IMR-90 (cell line): ENCODE measurements around the gene RCE1. TPM values are rescaled to one million over a fixed set of nuclear protein-coding genes. Genes with fewer than 3 reads are reported as not detected.

ENCODE experiments used
- ATAC-seq: fragments of 200-7000 bp; cut with Tn5 transposase; 2 replicates; pipeline ENCODE4 v1.9.1; 2020; ENCODE audit warnings: low read depth, mild to moderate bottlenecking, moderate library complexity
- BruUV-seq: library from RNA; stranded (reverse); fragments of 400-500 nt; replicated peaks from 2 replicates; lab custom pipeline; 2021; lab: Mats Ljungman, UMichigan
- CTCF ChIA-PET: fragments of 300-600 bp; formaldehyde crosslinking; extraction: SDS; loops from one replicate; lab custom pipeline; 2021; ENCODE audit warnings: antibody characterized with exemption; lab: Yijun Ruan, JAX
- POLR2A ChIA-PET: fragments of 300-600 bp; sonication (Branson Sonifier 250); formaldehyde crosslinking; loops from one replicate; lab custom pipeline; 2022; ENCODE audit warnings: antibody characterized with exemption; ENCODE audit not compliant: unreplicated experiment; lab: Charles Lee
- DNase-seq: peaks from one replicate; pipeline ENCODE4 v3.0.0; 2013
- H2AFZ ChIP-seq: replicated peaks from 2 replicates; pipeline ENCODE3; 2013; ENCODE audit warnings: low read length, mild to moderate bottlenecking; ENCODE audit not compliant: poor library complexity
- H2AK5ac ChIP-seq: 2 replicates; pipeline ENCODE4 v1.6.1; 2013; ENCODE audit warnings: low read depth, low read length, inconsistent platforms
- H2AK9ac ChIP-seq: replicated peaks from 2 replicates; pipeline ENCODE3; 2013; ENCODE audit warnings: mild to moderate bottlenecking, low read depth, low read length, moderate library complexity; ENCODE audit not compliant: poor library complexity
- H2BK120ac ChIP-seq: 2 replicates; pipeline ENCODE4 v1.6.1; 2013; ENCODE audit warnings: low read depth, low read length, inconsistent platforms
- H2BK15ac ChIP-seq: 3 replicates; pipeline ENCODE4 v1.6.1; 2013; ENCODE audit warnings: low read depth, low read length, inconsistent platforms
- H2BK20ac ChIP-seq: 2 replicates; pipeline ENCODE4 v1.6.1; 2013; ENCODE audit warnings: low read depth, mild to moderate bottlenecking, inconsistent platforms, low read length, moderate library complexity
- H2BK5ac ChIP-seq: 2 replicates; pipeline ENCODE4 v1.6.1; 2013; ENCODE audit warnings: mild to moderate bottlenecking, low read depth, low read length, inconsistent platforms; ENCODE audit not compliant: poor library complexity, severe bottlenecking
- H3K14ac ChIP-seq: replicated peaks from 2 replicates; pipeline ENCODE4 v1.6.1; 2013; ENCODE audit warnings: low read depth, low read length, inconsistent platforms
- H3K18ac ChIP-seq: 2 replicates; pipeline ENCODE4 v1.6.1; 2013; ENCODE audit warnings: low read depth, low read length, control low read depth
- H3K23ac ChIP-seq: 2 replicates; pipeline ENCODE4 v1.6.1; 2013; ENCODE audit warnings: low read depth, low read length, inconsistent platforms
- H3K27ac ChIP-seq: 2 replicates; pipeline ENCODE4 v1.5.1; 2013; ENCODE audit warnings: mild to moderate bottlenecking, control low read depth, low read length; ENCODE audit not compliant: insufficient read depth
- H3K27me3 ChIP-seq: 2 replicates; pipeline ENCODE4 v1.6.1; 2013; ENCODE audit warnings: low read length; ENCODE audit not compliant: control insufficient read depth, insufficient read depth
- H3K36me3 ChIP-seq: 2 replicates; pipeline ENCODE4 v1.6.1; 2013; ENCODE audit warnings: low read length, mixed read lengths; ENCODE audit not compliant: control insufficient read depth, insufficient read depth
- H3K4ac ChIP-seq: 2 replicates; pipeline ENCODE4 v1.6.1; 2013; ENCODE audit warnings: low read depth, low read length, inconsistent platforms
- H3K4me1 ChIP-seq: 2 replicates; pipeline ENCODE4 v1.6.1; 2013; ENCODE audit warnings: low read length, mixed read lengths; ENCODE audit not compliant: control insufficient read depth, insufficient read depth
- H3K4me2 ChIP-seq: 2 replicates; pipeline ENCODE4 v1.6.1; 2013; ENCODE audit warnings: low read depth, mild to moderate bottlenecking, control low read depth, low read length, moderate library complexity
- H3K4me3 ChIP-seq: 2 replicates; pipeline ENCODE4 v1.5.1; 2013; ENCODE audit warnings: low read depth, mild to moderate bottlenecking, control low read depth, low read length, moderate library complexity; ENCODE audit not compliant: insufficient read depth
- H3K56ac ChIP-seq: 2 replicates; pipeline ENCODE4 v1.6.1; 2013; ENCODE audit warnings: low read length, inconsistent platforms; ENCODE audit not compliant: insufficient read depth; ENCODE audit errors: extremely low read depth
- H3K79me1 ChIP-seq, 2 experiments: 2 replicates each; pipeline ENCODE4 v1.6.1; 2013; ENCODE audit warnings: low read length in 2 of 2, inconsistent platforms in 1 of 2, low read depth in 1 of 2
- H3K9ac ChIP-seq: 2 replicates; pipeline ENCODE4 v1.6.1; 2013; ENCODE audit warnings: low read depth, low read length, control low read depth
- H3K9me1 ChIP-seq: 2 replicates; pipeline ENCODE4 v1.6.1; 2013; ENCODE audit warnings: low read length, inconsistent platforms; ENCODE audit not compliant: insufficient read depth
- H3K9me3 ChIP-seq: 2 replicates; pipeline ENCODE4 v1.6.1; 2013; ENCODE audit warnings: low read length; ENCODE audit not compliant: control insufficient read depth, insufficient read depth
- H4K20me1 ChIP-seq: 2 replicates; pipeline ENCODE4 v1.6.1; 2013; ENCODE audit warnings: low read length, inconsistent platforms; ENCODE audit not compliant: insufficient read depth
- H4K5ac ChIP-seq: 2 replicates; pipeline ENCODE4 v1.6.1; 2013; ENCODE audit warnings: mild to moderate bottlenecking, low read depth, low read length, control low read depth
- H4K8ac ChIP-seq, 2 experiments: 2 replicates each; pipeline ENCODE4 v1.6.1; 2013; ENCODE audit warnings: low read depth in 2 of 2, low read length in 2 of 2, control low read depth in 1 of 2, inconsistent platforms in 1 of 2
- H4K91ac ChIP-seq: 2 replicates; pipeline ENCODE4 v1.6.1; 2013; ENCODE audit warnings: low read depth, low read length, inconsistent platforms; ENCODE audit not compliant: insufficient read depth
- FOS ChIP-seq: fragments of 150-350 bp; IDR thresholded peaks from 2 replicates; pipeline ENCODE4 v1.6.1; 2016; ENCODE audit warnings: low read depth, low read length
- MAFK ChIP-seq: IDR thresholded peaks from 2 replicates; pipeline ENCODE4 v1.6.1; 2012; ENCODE audit warnings: low read depth, low read length, improper control_type of control experiment
- MXI1 ChIP-seq: IDR thresholded peaks from 2 replicates; pipeline ENCODE4 v1.6.1; 2012; ENCODE audit warnings: low read depth, mild to moderate bottlenecking, low read length, moderate library complexity, borderline replicate concordance
- NFE2L2 ChIP-seq: fragments of 150-350 bp; IDR thresholded peaks from 2 replicates; pipeline ENCODE4 v1.6.1; 2016; ENCODE audit warnings: low read depth, mild to moderate bottlenecking, low read length
- RAD21 ChIP-seq: IDR thresholded peaks from 2 replicates; pipeline ENCODE4 v1.6.1; 2012; ENCODE audit warnings: low read length, improper control_type of control experiment
- RFX5 ChIP-seq: IDR thresholded peaks from 2 replicates; pipeline ENCODE4 v1.8.0; 2012; ENCODE audit warnings: low read depth, mild to moderate bottlenecking, low read length, moderate library complexity
- SMC3 ChIP-seq: fragments of 150-350 bp; IDR thresholded peaks from 2 replicates; pipeline ENCODE4 v1.6.1; 2016; ENCODE audit warnings: low read depth, mild to moderate bottlenecking, antibody characterized with exemption, low read length, moderate library complexity
- USF2 ChIP-seq: fragments of 150-350 bp; IDR thresholded peaks from 2 replicates; pipeline ENCODE4 v1.6.1; 2017; ENCODE audit warnings: mild to moderate bottlenecking, antibody characterized with exemption, low read length, low read depth
- WGBS, 2 experiments: methylation state at CpG; one replicate each; pipeline versions ENCODE4 v1.1.5 to v1.1.7; 2013; ENCODE audit warnings: missing lambda C conversion rate in 2 of 2; ENCODE audit not compliant: insufficient read length in 1 of 2; ENCODE audit errors: extremely low coverage in 2 of 2; 5-methylcytosine and 5-hydroxymethylcytosine counted together
- dilution Hi-C: fragments of 300-500 bp; cut with HindIII; formaldehyde crosslinking; loops from one replicate; pipeline ENCODE4 v1.14.3; 2018; ENCODE audit warnings: low sequenced_read_pairs; ENCODE audit not compliant: unreplicated experiment
- in situ Hi-C: fragments of 300-500 bp; cut with MboI; formaldehyde crosslinking; loops from 3 replicates; pipeline ENCODE4 v1.14.3; 2019; ENCODE audit warnings: low sequenced_read_pairs, inconsistent platforms, mixed read lengths
- intact Hi-C: fragments of 100-400 bp; cut with micrococcal nuclease; formaldehyde crosslinking; loops from 2 replicates; pipeline ENCODE4 v1.10.0; 2022
- polyA plus RNA-seq, 3 experiments: library from polyadenylated mRNA; depleted of rRNA; stranded (reverse); fragments of >200 nt; gene quantifications; 2 replicates each; pipeline ENCODE4 v1.2.3, GENCODE V29; 2012; ENCODE audit warnings: low replicate concordance in 1 of 3
- total RNA-seq: library from RNA; depleted of rRNA; stranded (reverse); fragments of >200 nt; gene quantifications from 2 replicates; pipeline ENCODE4 v1.2.3, GENCODE V29; 2012; rRNA removed

RCE1 gene
- total and polyA plus RNA-seq, 2 of the 4 experiments (the other 2 are of a cell fraction) = 6.6 to 19.4 TPM

GRCh38 chr11:66894141-66894540, 50.9 kb downstream of the RCE1 start:
- intact Hi-C loops = no loop called here
- Histone ChIP-seq H3K9ac (no peak overlapping the region), H2BK15ac (no peak overlapping the region), H3K27ac (no peak overlapping the region), H3K9me3 (no peaks in the 10 kb centered on the region), H3K4me2 (no peak overlapping the region), H3K14ac (no peak overlapping the region), H2BK120ac (no peak overlapping the region), H4K8ac (no peak overlapping the region), H2BK20ac (no peak overlapping the region), H3K23ac (no peak overlapping the region), H2BK5ac (no peak overlapping the region), H3K56ac (no peak overlapping the region), H4K20me1 (no peaks in the 10 kb centered on the region), H3K4me3 (no peak overlapping the region), H3K79me1 (peaks cover 4 to 5% of the 10 kb centered on the region in 2 experiments; a peak in 2 of 4 replicates), H3K4ac (peak overlapping the region; percentile 28; the same call in 1 of the 2 replicates), H3K4me1 (peaks cover 10% of the 10 kb centered on the region), H4K91ac (no peak overlapping the region), H3K9me1 (peaks cover 2% of the 10 kb centered on the region; the same call in 1 of the 2 replicates), H3K27me3 (no peaks in the 10 kb centered on the region), H3K18ac (no peak overlapping the region), H3K36me3 (no peaks in the 10 kb centered on the region), H2AFZ (no peak overlapping the region), H4K5ac (no peak overlapping the region), H2AK9ac (no peak overlapping the region), H2AK5ac (peak overlapping the region; percentile 54; the same call in 1 of the 2 replicates)
- ChIA-PET CTCF (interaction anchor here (0.6 kb wide), 1 partner anchor 231 kb away, joined by 3 read pairs; no protein-coding TSS in a partner anchor), POLR2A (no interaction called here)
- no peak for TF ChIP-seq NFE2L2
- no peak for TF ChIP-seq USF2
- TF ChIP-seq FOS = no peak
- no peak for TF ChIP-seq RFX5
- no peak for TF ChIP-seq RAD21
- TF ChIP-seq MAFK = no peak
- TF ChIP-seq SMC3 = no peak
- no peak for TF ChIP-seq MXI1
- no peak for DNase-seq
- dilution Hi-C loops = no loop called here
- in situ Hi-C loops = no loop called here
- BruUV-seq = no TSS peak
- no CpG with 5 or more reads among the region's 2 CpGs for WGBS, 2 experiments
- ATAC-seq = no peak

Other genes with a start within 250 kb of the RCE1 start
- 9.3 and 12.2 TPM in 2 replicates for gene RBM14, start 226.8 kb upstream of the RCE1 start, total RNA-seq
- gene RBM14, start 226.8 kb upstream of the RCE1 start, polyA plus RNA-seq (2012; rRNA removed) = 31.1 and 34.8 TPM in 2 replicates
- 175 and 198 TPM in 2 replicates for gene RBM4, start 204.7 kb upstream of the RCE1 start, total RNA-seq
- gene RBM4, start 204.7 kb upstream of the RCE1 start, polyA plus RNA-seq (2012; rRNA removed) = 165 and 176 TPM in 2 replicates
- gene RBM4B, start 165.6 kb upstream of the RCE1 start, total RNA-seq = 23.1 and 25.6 TPM in 2 replicates
- gene RBM4B, start 165.6 kb upstream of the RCE1 start, polyA plus RNA-seq (2012; rRNA removed) = 21.1 and 26.7 TPM in 2 replicates
- gene SPTBN2, start 114.2 kb upstream of the RCE1 start, total RNA-seq = 0.18 and 0.56 TPM in 2 replicates
- 0.41 and 0.57 TPM in 2 replicates for gene SPTBN2, start 114.2 kb upstream of the RCE1 start, polyA plus RNA-seq (2012; rRNA removed)
- gene LRFN4, start 13.6 kb downstream of the RCE1 start, total RNA-seq = 6.1 and 7.8 TPM in 2 replicates
- 18.9 and 24.9 TPM in 2 replicates for gene LRFN4, start 13.6 kb downstream of the RCE1 start, polyA plus RNA-seq (2012; rRNA removed)
- gene PC, start 114.9 kb downstream of the RCE1 start, total RNA-seq = 9.7 and 13.6 TPM in 2 replicates
- 15.7 and 20.9 TPM in 2 replicates for gene PC, start 114.9 kb downstream of the RCE1 start, polyA plus RNA-seq (2012; rRNA removed)
- gene C11orf86, start 131.9 kb downstream of the RCE1 start, total RNA-seq = not detected in 2 replicates
- gene C11orf86, start 131.9 kb downstream of the RCE1 start, polyA plus RNA-seq (2012; rRNA removed) = not detected in 2 replicates
- gene SYT12, start 179.7 kb downstream of the RCE1 start, total RNA-seq = 0.54 and 0.56 TPM in 2 replicates
- gene SYT12, start 179.7 kb downstream of the RCE1 start, polyA plus RNA-seq (2012; rRNA removed) = 0.65 and 0.74 TPM in 2 replicates
- 4.7 and 5.3 TPM in 2 replicates for gene RHOD, start 213.4 kb downstream of the RCE1 start, total RNA-seq
- 10.9 and 13.4 TPM in 2 replicates for gene RHOD, start 213.4 kb downstream of the RCE1 start, polyA plus RNA-seq (2012; rRNA removed)